Measurements from ENCODE around the gene KIF3A.

The KIF3A gene

GRCh38 chr5:132644177-132644576 is 93.2 kb downstream of the KIF3A start:
- TF ChIP-seq CTCF (IDR thresholded peaks at IDR 0.05) = no peak
- Histone ChIP-seq H3K27me3 (ENCODE audit: control insufficient read depth, insufficient read depth, low read length) (no peaks in the 10 kb centered on the region), H3K79me2 (no peaks in the 10 kb centered on the region), H3K9ac (no peak overlapping the region), H3K9me3 (ENCODE audit: control insufficient read depth, low read length) (no peaks in the 10 kb centered on the region), H3K27ac (no peak overlapping the region), H3K4me2 (ENCODE audit: low read length) (no peak overlapping the region), H3K4me3 (ENCODE audit: low read depth, low read length) (no peak overlapping the region), H3K4me1 (no peaks in the 10 kb centered on the region), H2AFZ (no peak overlapping the region), H3K36me3 (ENCODE audit: control insufficient read depth, insufficient read depth, low read length) (no peaks in the 10 kb centered on the region)

Data from parathyroid adenoma (tissue), 2 donors.